ENCODE results near the gene TJP3. TPM values are rescaled to one million over a fixed set of nuclear protein-coding genes. Genes with fewer than 3 reads are reported as not detected.

TJP3 gene
- total RNA-seq, 1 experiment from 2014 or later = 1.6 TPM

GRCh38 chr19:3692141-3693024 is 15.8 kb upstream of the TJP3 start:
- no peaks in the 10 kb centered on the region for H3K27me3 Mint-ChIP-seq (ENCODE audit: insufficient read depth, unreplicated experiment)
- no peak overlapping the region for H3K27ac Mint-ChIP-seq (ENCODE audit: low read depth, unreplicated experiment)
- CTCF ChIA-PET = interaction anchor here (0.6 to 0.9 kb wide), 6 partner anchors 15 to 292 kb away, joined by 3 to 4 read pairs (median 3); no protein-coding TSS in a partner anchor
- H3K36me3 Mint-ChIP-seq (ENCODE audit: insufficient read depth, unreplicated experiment) = peaks cover 13% of the 10 kb centered on the region
- peaks cover under 1% of the 10 kb centered on the region for H3K4me1 Mint-ChIP-seq (ENCODE audit: insufficient read depth, unreplicated experiment)
- H3K9me3 Mint-ChIP-seq (ENCODE audit: unreplicated experiment) = no peaks in the 10 kb centered on the region
- POLR2A ChIA-PET = interaction anchor here (1.0 kb wide), 1 partner anchor 16 kb away, joined by 3 read pairs; the partner anchor contains the start of gene TJP3
- intact Hi-C loops (cut with micrococcal nuclease) = no loop called here
- DNase-seq (ENCODE audit: unreplicated experiment) = peak; percentile 19
- H3K4me3 Mint-ChIP-seq (ENCODE audit: unreplicated experiment) = no peak overlapping the region
- BruUV-seq (replicated peaks) = no TSS peak
- peak; percentile 65 for TF ChIP-seq CTCF (IDR thresholded peaks at IDR 0.05; ENCODE audit: unreplicated experiment)

GRCh38 chr19:3693025-3693925 is 14.9 kb upstream of the TJP3 start:
- CTCF ChIA-PET = interaction anchor here (0.6 to 0.8 kb wide), 4 partner anchors 26 to 428 kb away, joined by 3 to 4 read pairs (median 3); no protein-coding TSS in a partner anchor

GRCh38 chr19:3694361-3695123 is 13.6 kb upstream of the TJP3 start:
- H3K27ac Mint-ChIP-seq (ENCODE audit: low read depth, unreplicated experiment) = no peak overlapping the region
- no peak for TF ChIP-seq CTCF (IDR thresholded peaks at IDR 0.05; ENCODE audit: unreplicated experiment)
- H3K27me3 Mint-ChIP-seq (ENCODE audit: insufficient read depth, unreplicated experiment) = no peaks in the 10 kb centered on the region
- BruUV-seq (replicated peaks) = no TSS peak
- POLR2A ChIA-PET = no interaction called here
- no peak overlapping the region for H3K4me3 Mint-ChIP-seq (ENCODE audit: unreplicated experiment)
- H3K4me1 Mint-ChIP-seq (ENCODE audit: insufficient read depth, unreplicated experiment) = no peaks in the 10 kb centered on the region
- CTCF ChIA-PET = no interaction called here
- no peak for DNase-seq (ENCODE audit: unreplicated experiment)
- intact Hi-C loops (cut with micrococcal nuclease) = no loop called here
- no peaks in the 10 kb centered on the region for H3K9me3 Mint-ChIP-seq (ENCODE audit: unreplicated experiment)
- H3K36me3 Mint-ChIP-seq (ENCODE audit: insufficient read depth, unreplicated experiment) = peaks cover 6% of the 10 kb centered on the region

More at GRCh38 chr19:3693025-3693925, 14.9 kb upstream of the TJP3 start:
- no peaks in the 10 kb centered on the region for H3K9me3 Mint-ChIP-seq (ENCODE audit: unreplicated experiment)
- H3K27me3 Mint-ChIP-seq (ENCODE audit: insufficient read depth, unreplicated experiment) = no peaks in the 10 kb centered on the region
- no peak for TF ChIP-seq CTCF (IDR thresholded peaks at IDR 0.05; ENCODE audit: unreplicated experiment)
- no peaks in the 10 kb centered on the region for H3K4me1 Mint-ChIP-seq (ENCODE audit: insufficient read depth, unreplicated experiment)
- no peak overlapping the region for H3K27ac Mint-ChIP-seq (ENCODE audit: low read depth, unreplicated experiment)
- no TSS peak for BruUV-seq (replicated peaks)
- DNase-seq (ENCODE audit: unreplicated experiment) = no peak
- intact Hi-C loops (cut with micrococcal nuclease) = no loop called here
- peaks cover 12% of the 10 kb centered on the region for H3K36me3 Mint-ChIP-seq (ENCODE audit: insufficient read depth, unreplicated experiment)
- POLR2A ChIA-PET = no interaction called here
- H3K4me3 Mint-ChIP-seq (ENCODE audit: unreplicated experiment) = no peak overlapping the region
